HCT116 (cell line): ENCODE measurements around the gene UTS2B. TPM values are rescaled to one million over a fixed set of nuclear protein-coding genes. Genes with fewer than 3 reads are reported as not detected.

ENCODE experiments used
- ATAC-seq: fragments of 200-7000 bp; cut with Tn5 transposase; 2 replicates; pipeline ENCODE4 v1.9.1; 2020; ENCODE audit warnings: mild to moderate bottlenecking, moderate library complexity
- BruUV-seq: library from RNA; stranded (reverse); fragments of 400-500 nt; replicated peaks from 2 replicates; lab custom pipeline; 2021; lab: Mats Ljungman, UMichigan
- CTCF ChIA-PET: fragments of 300-600 bp; sonication (Branson Sonifier 250); formaldehyde crosslinking; loops from one replicate; lab custom pipeline; 2021; ENCODE audit warnings: antibody characterized with exemption; lab: Charles Lee
- POLR2A ChIA-PET: fragments of 300-600, 350-600 bp; sonication (Branson Sonifier 250); formaldehyde crosslinking; loops from one replicate; lab custom pipeline; 2021; ENCODE audit warnings: antibody characterized with exemption; lab: Charles Lee
- RAD21 ChIA-PET, 2 experiments: fragments of 300-600 bp; sonication (Branson Sonifier 250); formaldehyde crosslinking; loops; one replicate each; lab custom pipeline; 2023; ENCODE audit warnings: low total read pairs in 2 of 2; ENCODE audit not compliant: uncharacterized antibody in 2 of 2, unreplicated experiment in 2 of 2, low non-redundant PET in 1 of 2; lab: Charles Lee
- DNase-seq: peaks from one replicate; pipeline ENCODE4 v3.0.0-alpha.2; 2010; ENCODE audit warnings: low read depth, low spot score
- H2AFZ ChIP-seq: fragments of 200-600 bp; shearing (Covaris generic), sonication (generic); 2 replicates; pipeline ENCODE4 v1.6.1; 2017; ENCODE audit warnings: low read depth, mixed run types, mixed read lengths, antibody characterized with exemption, low read length; ENCODE audit not compliant: poor library complexity, severe bottlenecking
- H3K27ac ChIP-seq: 2 replicates; pipeline ENCODE4 v1.5.1; 2012; ENCODE audit warnings: low read depth, low read length
- H3K27me3 ChIP-seq: fragments of 200-600 bp; sonication (generic); 2 replicates; pipeline ENCODE4 v1.6.1; 2016; ENCODE audit warnings: mixed run types, low read length, mixed read lengths; ENCODE audit not compliant: insufficient read depth
- H3K36me3 ChIP-seq, 2 experiments: fragments of 200-500 bp in 1 of 2; fragments of 200-600 bp in 1 of 2; sonication (Bioruptor generic) in 1 of 2; sonication (generic) in 1 of 2; 2 replicates each; pipeline versions ENCODE4 v1.5.1 to v1.6.1; 2014 to 2016; ENCODE audit warnings: low read length in 2 of 2, inconsistent platforms in 1 of 2, mixed read lengths in 1 of 2, mixed run types in 1 of 2; ENCODE audit not compliant: insufficient read depth in 2 of 2, control insufficient read depth in 1 of 2
- H3K4me1 ChIP-seq, 2 experiments: fragments of 200-600 bp in 1 of 2; sonication (generic) in 1 of 2; 2 replicates each; pipeline versions ENCODE4 v1.5.1 to v1.6.1; 2012 to 2017; ENCODE audit warnings: low read length in 2 of 2, inconsistent platforms in 1 of 2, mild to moderate bottlenecking in 1 of 2, mixed read lengths in 1 of 2, mixed run types in 1 of 2, moderate library complexity in 1 of 2; ENCODE audit not compliant: insufficient read depth in 2 of 2, control insufficient read depth in 1 of 2
- H3K4me2 ChIP-seq: fragments of 200-600 bp; sonication (generic); 2 replicates; pipeline ENCODE4 v1.6.1; 2017; ENCODE audit warnings: mixed run types, low read length, mixed read lengths
- H3K4me3 ChIP-seq, 2 experiments: fragments of 200-600 bp in 1 of 2; sonication (generic) in 1 of 2; replicated peaks in 1 of 2; 2 replicates each; pipeline ENCODE4 v1.5.1; 2011 to 2016; ENCODE audit warnings: low read length in 2 of 2, control low read depth in 1 of 2, low read depth in 1 of 2, mild to moderate bottlenecking in 1 of 2, mixed read lengths in 1 of 2, mixed run types in 1 of 2
- H3K79me2 ChIP-seq: fragments of 200-600 bp; sonication (generic); 2 replicates; pipeline ENCODE4 v1.6.1; 2017; ENCODE audit warnings: mild to moderate bottlenecking, mixed run types, low read length, moderate library complexity, mixed read lengths; ENCODE audit not compliant: insufficient read depth
- H3K9ac ChIP-seq: fragments of 200-600 bp; sonication (generic); 2 replicates; pipeline ENCODE4 v1.6.1; 2016; ENCODE audit warnings: low read length, mixed read lengths
- H3K9me2 ChIP-seq: fragments of 200-600 bp; sonication (generic), shearing (Covaris generic); 2 replicates; pipeline ENCODE4 v1.6.1; 2017; ENCODE audit warnings: mixed run types, mild to moderate bottlenecking, moderate library complexity; ENCODE audit not compliant: insufficient read depth
- H3K9me3 ChIP-seq, 2 experiments: fragments of 200-500 bp in 1 of 2; fragments of 200-600 bp in 1 of 2; sonication (Bioruptor generic) in 1 of 2; sonication (generic) in 1 of 2; 2 replicates each; pipeline ENCODE4 v1.6.1; 2014 to 2017; ENCODE audit warnings: low read length in 2 of 2, mixed read lengths in 2 of 2, inconsistent platforms in 1 of 2, low read depth in 1 of 2, mild to moderate bottlenecking in 1 of 2, mixed run types in 1 of 2, moderate library complexity in 1 of 2; ENCODE audit not compliant: control insufficient read depth in 1 of 2, insufficient read depth in 1 of 2
- H4K20me1 ChIP-seq: fragments of 200-600 bp; sonication (generic), shearing (Covaris generic); 2 replicates; pipeline ENCODE4 v1.6.1; 2017; ENCODE audit warnings: mixed run types, mild to moderate bottlenecking, moderate library complexity; ENCODE audit not compliant: insufficient read depth
- EZH2 ChIP-seq: fragments of 200-600 bp; sonication (generic); IDR thresholded peaks from 2 replicates; pipeline ENCODE4 v1.6.1; 2017; ENCODE audit warnings: antibody characterized with exemption, mixed run types
- FOSL1 ChIP-seq: IDR thresholded peaks from 2 replicates; pipeline ENCODE4 v1.6.1; 2012; ENCODE audit warnings: low read depth
- JUND ChIP-seq: IDR thresholded peaks from 2 replicates; pipeline ENCODE4 v1.6.1; 2012
- POLR2A ChIP-seq: IDR thresholded peaks from 2 replicates; pipeline ENCODE4 v1.7.0; 2011; ENCODE audit warnings: borderline replicate concordance; ENCODE audit not compliant: insufficient read depth, insufficient read length; ENCODE audit errors: extremely low read depth
- SP1 ChIP-seq: IDR thresholded peaks from 2 replicates; pipeline ENCODE4 v1.6.1; 2012; ENCODE audit warnings: low read depth
- ZFX ChIP-seq: fragments of 450-650 bp; IDR thresholded peaks from 2 replicates; pipeline ENCODE4 v1.6.1; 2017
- intact Hi-C: fragments of 100-400 bp; cut with micrococcal nuclease; formaldehyde crosslinking; loops from 2 replicates; pipeline ENCODE4 v1.10.0; 2022
- total RNA-seq: library from RNA; stranded (reverse); gene quantifications from one replicate; pipeline ENCODE4 v1.2.1, GENCODE V29; 2021; ENCODE audit not compliant: unreplicated experiment

The UTS2B gene
- total RNA-seq, 1 experiment from 2014 or later = 0.59 TPM

DNA sequence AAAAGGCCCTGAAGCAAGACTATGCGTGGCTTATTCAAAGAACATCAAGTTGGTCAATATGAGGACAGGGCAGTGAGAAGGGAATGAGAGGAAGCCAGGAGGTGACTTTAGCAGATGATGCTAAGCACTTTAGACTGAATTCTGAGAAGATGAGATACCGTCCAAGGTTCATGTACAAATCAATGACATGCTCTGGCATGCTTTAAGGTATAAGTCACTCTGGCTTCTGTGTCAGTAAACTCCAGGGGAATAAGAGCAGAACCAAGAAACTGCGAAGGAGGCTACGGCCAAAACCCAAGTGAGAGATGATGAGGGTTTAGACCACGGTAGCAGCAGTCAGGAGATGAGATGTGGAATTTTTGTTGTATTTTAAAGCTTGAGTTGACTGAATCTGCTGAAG lies 10.0 kb downstream of the UTS2B start:
- Histone ChIP-seq H3K36me3 (no peaks in the 10 kb centered on the region), H3K27me3 (no peaks in the 10 kb centered on the region), H2AFZ (no peak overlapping the region), H3K4me3 (no peak overlapping the region), H3K4me1 (no peaks in the 10 kb centered on the region), H3K27ac (no peak overlapping the region), H3K9me2 (no peaks in the 10 kb centered on the region), H3K4me2 (no peak overlapping the region), H3K79me2 (no peaks in the 10 kb centered on the region), H3K9ac (no peak overlapping the region)
- BruUV-seq = no TSS peak
- RAD21 ChIA-PET = no interaction called here
- TF ChIP-seq ZFX (no peak), POLR2A (no peak), EZH2 (no peak), SP1 (no peak), JUND (no peak)
- TF ChIP-seq, all 23 proteins: peak for 0
- no peak for DNase-seq
- ATAC-seq = no peak
- ChIA-PET POLR2A (no interaction called here), CTCF (interaction anchor here (0.7 kb wide), 1 partner anchor 71 kb away, joined by 3 read pairs; no protein-coding TSS in a partner anchor)
- no peaks in the 10 kb centered on the region for H4K20me1 ChIP-seq
- intact Hi-C loops = no loop called here
- H3K9me3 ChIP-seq = no peaks in the 10 kb centered on the region

DNA sequence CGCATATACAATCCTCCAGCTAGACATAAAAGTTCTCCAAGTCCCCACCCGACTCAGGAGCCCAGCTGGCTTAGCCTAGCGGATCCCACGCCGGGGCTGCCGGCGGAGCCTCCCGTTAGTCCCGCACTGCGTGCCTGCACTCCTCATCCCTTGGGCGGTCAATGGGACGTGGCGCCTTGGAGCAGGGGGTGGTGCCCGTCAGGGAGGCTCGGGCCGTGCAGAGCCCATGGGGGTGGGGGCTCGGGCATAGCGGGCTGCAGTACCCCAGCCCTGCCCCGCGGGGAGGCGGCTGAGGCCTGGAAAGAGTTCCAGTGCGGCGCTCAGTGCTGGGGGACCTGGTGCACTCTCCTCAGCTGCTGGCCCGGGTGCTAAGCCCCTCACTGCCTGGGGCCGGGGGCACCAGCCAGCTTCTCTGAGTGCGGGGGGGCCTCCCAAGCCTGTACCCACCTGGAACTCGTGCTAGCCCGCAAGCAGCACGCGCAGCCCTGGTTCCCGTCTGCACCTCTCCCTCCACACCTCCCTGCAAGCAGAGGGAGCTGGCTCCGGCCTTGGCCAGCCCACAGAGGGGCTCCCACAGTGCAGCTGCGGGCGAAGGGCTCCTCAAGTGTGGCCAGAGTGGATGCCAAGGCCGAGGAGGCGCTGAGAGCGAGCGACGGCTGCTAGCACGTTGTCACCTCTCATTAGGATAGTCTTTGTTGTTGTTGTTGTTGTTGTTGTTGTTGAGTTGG lies 13.3 kb downstream of the UTS2B start:
- Histone ChIP-seq H3K36me3 (no peaks in the 10 kb centered on the region), H3K9ac (no peak overlapping the region), H3K27me3 (no peaks in the 10 kb centered on the region), H3K27ac (no peak overlapping the region), H3K9me2 (no peaks in the 10 kb centered on the region), H3K4me1 (no peaks in the 10 kb centered on the region), H3K79me2 (no peaks in the 10 kb centered on the region), H3K4me2 (no peak overlapping the region), H2AFZ (no peak overlapping the region), H3K9me3 (no peaks in the 10 kb centered on the region), H3K4me3 (no peak overlapping the region), H4K20me1 (no peaks in the 10 kb centered on the region)
- BruUV-seq = no TSS peak
- RAD21 ChIA-PET = no interaction called here
- DNase-seq (no peak), ATAC-seq (no peak)
- CTCF ChIA-PET = no interaction called here
- no peak for TF ChIP-seq FOSL1
- intact Hi-C loops = no loop called here
- POLR2A ChIA-PET = no interaction called here
